GM12873 (cell line): ENCODE data around the gene ENOX1.

Experiments
- TF ChIP-seq, protein P1 (sequence below): IDR thresholded peaks from 2 replicates; pipeline ENCODE4 v1.5.1; 2012; ENCODE audit warnings: low read depth, mild to moderate bottlenecking, moderate library complexity, low read length, control low read depth; ENCODE audit not compliant: insufficient read depth; ENCODE audit errors: missing control alignments

Gene ENOX1

DNA sequence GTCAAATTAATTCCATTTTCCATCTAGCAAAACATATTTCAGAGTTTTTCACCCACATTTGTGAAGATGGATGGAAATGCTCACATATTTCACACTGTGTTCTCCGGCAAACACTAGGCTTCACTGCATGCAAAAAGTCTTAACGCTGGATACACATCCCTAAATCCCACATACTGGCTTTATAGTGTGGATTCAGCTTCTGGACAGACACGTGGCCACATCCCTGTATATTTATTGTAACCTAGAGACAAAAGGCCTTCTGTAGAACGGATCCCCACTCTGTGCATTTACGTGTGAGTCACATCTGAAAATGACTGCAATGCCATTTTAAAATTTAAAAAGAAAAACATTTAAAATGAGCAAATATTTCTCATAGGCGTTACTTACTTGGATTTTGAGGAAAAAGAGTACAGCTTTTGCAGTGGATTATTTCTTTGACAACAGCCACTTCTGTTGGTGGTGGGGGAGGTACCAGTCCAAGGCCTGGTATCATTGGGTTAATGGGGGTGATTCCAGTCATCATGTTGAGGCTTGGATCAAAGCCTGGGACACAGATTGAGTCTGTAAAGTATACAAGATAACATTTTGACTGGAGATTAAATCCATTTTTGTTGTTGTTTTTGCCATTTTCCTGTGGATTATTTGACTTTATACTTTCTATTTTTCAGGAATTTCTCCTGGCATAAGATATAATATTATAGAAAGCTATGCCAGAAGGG is 425.7 kb downstream of the ENOX1 start:
- TF ChIP-seq, protein P1, sequence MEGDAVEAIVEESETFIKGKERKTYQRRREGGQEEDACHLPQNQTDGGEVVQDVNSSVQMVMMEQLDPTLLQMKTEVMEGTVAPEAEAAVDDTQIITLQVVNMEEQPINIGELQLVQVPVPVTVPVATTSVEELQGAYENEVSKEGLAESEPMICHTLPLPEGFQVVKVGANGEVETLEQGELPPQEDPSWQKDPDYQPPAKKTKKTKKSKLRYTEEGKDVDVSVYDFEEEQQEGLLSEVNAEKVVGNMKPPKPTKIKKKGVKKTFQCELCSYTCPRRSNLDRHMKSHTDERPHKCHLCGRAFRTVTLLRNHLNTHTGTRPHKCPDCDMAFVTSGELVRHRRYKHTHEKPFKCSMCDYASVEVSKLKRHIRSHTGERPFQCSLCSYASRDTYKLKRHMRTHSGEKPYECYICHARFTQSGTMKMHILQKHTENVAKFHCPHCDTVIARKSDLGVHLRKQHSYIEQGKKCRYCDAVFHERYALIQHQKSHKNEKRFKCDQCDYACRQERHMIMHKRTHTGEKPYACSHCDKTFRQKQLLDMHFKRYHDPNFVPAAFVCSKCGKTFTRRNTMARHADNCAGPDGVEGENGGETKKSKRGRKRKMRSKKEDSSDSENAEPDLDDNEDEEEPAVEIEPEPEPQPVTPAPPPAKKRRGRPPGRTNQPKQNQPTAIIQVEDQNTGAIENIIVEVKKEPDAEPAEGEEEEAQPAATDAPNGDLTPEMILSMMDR, result no peak

DNA sequence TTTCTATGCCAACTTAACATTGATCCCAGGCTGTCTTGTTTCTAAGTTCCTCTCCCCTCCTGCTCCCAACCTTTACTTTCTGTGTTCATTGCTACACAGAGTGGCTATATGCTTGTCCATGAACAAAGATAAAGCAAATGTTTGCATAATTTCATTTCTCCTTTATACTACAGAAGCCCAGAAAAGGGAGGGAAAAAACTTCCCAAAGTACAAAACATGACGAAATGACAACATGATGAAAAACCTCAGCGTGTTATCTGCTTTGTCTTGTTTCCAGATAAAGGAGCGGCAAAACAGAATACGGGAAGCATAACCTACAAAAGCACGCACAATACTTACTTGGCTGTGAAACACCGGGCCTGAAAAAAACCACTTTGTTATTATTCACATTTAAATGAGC is 426.6 kb downstream of the ENOX1 start:
- TF ChIP-seq, protein P1, result no peak

DNA sequence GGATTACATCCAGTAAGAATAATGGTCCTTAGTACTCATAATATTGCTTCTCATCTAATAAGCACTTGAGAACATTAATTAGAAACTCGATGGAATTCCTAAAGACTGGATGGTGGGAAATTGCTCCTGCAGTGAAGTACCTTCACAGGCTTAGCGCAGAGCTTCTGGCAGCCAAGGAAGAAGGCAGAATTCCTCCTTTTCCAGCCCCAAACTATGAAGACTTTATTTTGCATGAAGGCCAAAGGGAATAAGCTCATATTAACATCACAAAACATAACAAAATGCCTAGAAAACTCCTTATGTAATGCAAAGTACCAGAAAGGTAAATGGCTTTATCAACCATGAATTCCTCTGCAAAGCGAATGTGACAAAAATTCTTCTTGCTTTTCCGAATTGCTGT is 427.2 kb downstream of the ENOX1 start:
- TF ChIP-seq, protein P1, result no peak

DNA sequence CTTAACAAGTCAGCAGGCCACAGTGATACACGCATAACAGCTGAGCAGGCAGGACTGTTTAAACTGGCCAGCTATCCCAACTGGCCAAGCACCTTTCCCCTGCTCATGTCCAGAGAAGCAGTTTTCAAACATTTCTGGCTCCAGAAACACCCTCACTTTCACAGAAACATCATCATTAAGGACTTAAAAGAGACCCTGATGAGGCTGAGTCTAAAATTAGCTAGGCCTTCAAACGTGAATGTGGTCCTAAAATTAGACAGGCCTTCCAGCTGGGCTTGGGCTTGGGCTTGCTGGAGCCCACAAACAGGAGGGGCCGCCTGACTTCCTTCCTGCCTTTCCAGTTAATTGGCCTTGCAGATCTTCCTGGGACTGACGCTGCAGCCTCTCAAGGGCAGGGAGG is 429.2 kb downstream of the ENOX1 start:
- TF ChIP-seq, protein P1, result no peak

DNA sequence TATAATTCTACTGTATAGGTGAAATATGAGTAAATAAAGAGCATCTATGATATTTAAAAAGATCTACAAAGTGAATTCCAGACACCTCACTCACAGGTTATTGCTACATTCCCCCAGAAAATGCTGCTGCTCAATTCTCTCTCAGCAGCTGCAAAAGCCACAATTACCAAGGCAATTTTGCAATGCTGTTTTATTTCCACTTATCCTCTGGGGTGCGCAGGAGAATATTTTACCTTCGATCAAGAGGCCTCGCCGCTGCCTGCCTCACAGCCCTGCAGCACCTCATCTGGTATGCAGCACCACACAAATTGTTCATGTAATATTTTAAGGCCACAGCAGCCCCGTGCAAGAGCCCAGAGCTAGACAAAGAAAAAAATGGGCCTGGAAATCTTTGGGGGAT is 430.2 kb downstream of the ENOX1 start:
- TF ChIP-seq, protein P1, result no peak

DNA sequence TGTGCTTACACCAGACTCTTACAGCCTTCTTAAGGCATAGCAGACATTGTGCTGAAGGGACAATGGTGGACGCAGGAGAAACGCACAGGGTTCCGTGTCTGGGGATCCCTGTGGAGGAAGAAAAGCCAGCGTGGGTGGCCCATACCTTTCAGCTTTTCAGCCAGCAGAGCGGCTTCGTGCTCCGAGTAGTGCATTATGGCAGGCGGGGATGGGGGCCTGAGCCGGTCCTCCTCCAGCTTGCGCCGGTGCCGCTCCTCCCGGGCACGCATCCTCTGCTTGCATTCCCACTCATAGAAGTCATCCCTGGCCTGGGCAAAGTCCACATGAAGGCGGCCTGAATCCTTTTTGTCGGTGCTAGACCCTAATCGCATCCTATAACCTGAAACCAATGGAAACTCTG is 431.0 kb downstream of the ENOX1 start:
- TF ChIP-seq, protein P1, result no peak

DNA sequence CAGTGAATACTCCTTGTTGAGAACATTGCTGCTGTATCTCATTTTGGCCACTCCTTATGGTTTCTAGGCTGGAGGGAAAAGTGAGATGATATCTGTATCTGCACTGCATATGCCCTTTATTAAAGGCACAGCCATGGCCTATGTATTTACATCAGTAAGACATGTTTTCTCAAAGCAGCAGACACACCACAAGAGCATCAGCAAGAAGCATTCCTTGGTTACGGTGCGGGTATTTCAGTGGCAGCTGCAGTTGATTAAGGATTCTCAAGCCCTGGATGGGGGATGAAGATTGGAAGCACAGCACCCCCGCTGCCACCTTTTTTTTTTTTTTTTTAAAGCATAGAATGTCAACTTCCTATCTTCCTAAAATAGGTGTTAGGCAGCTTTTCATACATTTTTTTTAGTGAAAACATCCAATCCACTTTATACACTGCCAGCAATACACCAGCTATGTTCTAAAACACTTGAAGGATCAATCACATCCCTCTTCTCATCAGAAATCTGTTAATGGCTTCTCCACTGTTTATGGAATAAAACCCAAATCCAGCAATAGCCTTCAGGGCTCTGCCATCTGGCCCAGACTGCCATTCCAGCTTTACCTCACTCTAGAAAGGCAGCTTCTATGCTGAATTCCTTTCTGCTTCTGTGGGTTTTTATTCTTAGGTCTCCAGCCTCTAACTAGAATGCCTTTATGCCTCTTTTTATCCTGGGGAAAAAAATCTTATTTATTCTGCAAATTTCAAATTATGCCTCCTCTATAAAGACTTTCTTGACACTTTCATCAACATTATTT is 432.4 kb downstream of the ENOX1 start:
- TF ChIP-seq, protein P1, result no peak
